Measurements from ENCODE around the gene USPL1. TPM values are rescaled to one million over a fixed set of nuclear protein-coding genes. Genes with fewer than 3 reads are reported as not detected.

USPL1 gene
- total and polyA plus RNA-seq, 2 of the 13 experiments (the other 11 are each of a cell fraction or from before 2014, with no cell fraction given): 13.7 to 15.9 TPM

GRCh38 chr13:30690282-30691188 lies 72.8 kb downstream of the USPL1 start:
- ATAC-seq (peak; percentile 87), DNase-seq (ENCODE audit: low spot score) (no peak), FAIRE-seq (no peak)
- H3K27me3 ChIP-seq (ENCODE audit: control insufficient read depth in 1 of 2, insufficient read depth in 2 of 2, low read length in 2 of 2): no peaks in the 10 kb centered on the region; a peak in 1 of 5 replicates
- no peaks in the 10 kb centered on the region for H4K20me1 ChIP-seq (ENCODE audit: insufficient read depth, low read length)
- ChIA-PET CTCF (ENCODE audit: low intra/inter-chr PET ratio, low total read pairs) (no interaction called here), POLR2A (interaction anchor here (1.3 kb wide), 1 partner anchor 73 kb away, joined by 4 read pairs; the partner anchor contains the start of gene USPL1)
- peak overlapping the region; percentile 94 for H2AFZ ChIP-seq (ENCODE audit: low read length)
- 23% methylated on average over 17 of the region's 21 CpGs for WGBS (ENCODE audit: low lambda C conversion rate)
- BruUV-seq (replicated peaks): no TSS peak
- in situ Hi-C loops (cut with HindIII; ENCODE audit: extremely low pct_ligation_motif_present, low pct_unique_long_range_greater_than_20kb): no loop called here
- no peak overlapping the region for H3K27ac ChIP-seq (ENCODE audit: extremely low read length, insufficient read depth, low read length)
- 0 out of 2 replicates have a peak overlapping the region, but pooled peaks have one; percentile 12 for H3K9ac ChIP-seq (ENCODE audit: insufficient read depth, low read depth, low read length)
- intact Hi-C loops (cut with micrococcal nuclease; ENCODE audit: unreplicated experiment): no loop called here
- H3K79me2 ChIP-seq (ENCODE audit: insufficient read depth, low read length): no peaks in the 10 kb centered on the region
- peak overlapping the region; percentile 52 to 68 (median 58) for H3K4me3 ChIP-seq (replicated peaks in 1 of 3; ENCODE audit: insufficient read depth in 1 of 3, low read depth in 2 of 3, low read length in 3 of 3)
- H3K4me1 ChIP-seq (ENCODE audit: insufficient read depth, low read length): peaks cover 11% of the 10 kb centered on the region; the same call in 1 of the 2 replicates
- no peaks in the 10 kb centered on the region for H3K36me3 ChIP-seq (replicated peaks in 1 of 2; ENCODE audit: control insufficient read depth in 1 of 2, insufficient read depth in 2 of 2, low read length in 2 of 2)
- peak overlapping the region; percentile 86 for H3K4me2 ChIP-seq (ENCODE audit: low read depth, low read length)
- no peaks in the 10 kb centered on the region for H3K9me3 ChIP-seq (ENCODE audit: low read length)
- TF ChIP-seq, protein P1, sequence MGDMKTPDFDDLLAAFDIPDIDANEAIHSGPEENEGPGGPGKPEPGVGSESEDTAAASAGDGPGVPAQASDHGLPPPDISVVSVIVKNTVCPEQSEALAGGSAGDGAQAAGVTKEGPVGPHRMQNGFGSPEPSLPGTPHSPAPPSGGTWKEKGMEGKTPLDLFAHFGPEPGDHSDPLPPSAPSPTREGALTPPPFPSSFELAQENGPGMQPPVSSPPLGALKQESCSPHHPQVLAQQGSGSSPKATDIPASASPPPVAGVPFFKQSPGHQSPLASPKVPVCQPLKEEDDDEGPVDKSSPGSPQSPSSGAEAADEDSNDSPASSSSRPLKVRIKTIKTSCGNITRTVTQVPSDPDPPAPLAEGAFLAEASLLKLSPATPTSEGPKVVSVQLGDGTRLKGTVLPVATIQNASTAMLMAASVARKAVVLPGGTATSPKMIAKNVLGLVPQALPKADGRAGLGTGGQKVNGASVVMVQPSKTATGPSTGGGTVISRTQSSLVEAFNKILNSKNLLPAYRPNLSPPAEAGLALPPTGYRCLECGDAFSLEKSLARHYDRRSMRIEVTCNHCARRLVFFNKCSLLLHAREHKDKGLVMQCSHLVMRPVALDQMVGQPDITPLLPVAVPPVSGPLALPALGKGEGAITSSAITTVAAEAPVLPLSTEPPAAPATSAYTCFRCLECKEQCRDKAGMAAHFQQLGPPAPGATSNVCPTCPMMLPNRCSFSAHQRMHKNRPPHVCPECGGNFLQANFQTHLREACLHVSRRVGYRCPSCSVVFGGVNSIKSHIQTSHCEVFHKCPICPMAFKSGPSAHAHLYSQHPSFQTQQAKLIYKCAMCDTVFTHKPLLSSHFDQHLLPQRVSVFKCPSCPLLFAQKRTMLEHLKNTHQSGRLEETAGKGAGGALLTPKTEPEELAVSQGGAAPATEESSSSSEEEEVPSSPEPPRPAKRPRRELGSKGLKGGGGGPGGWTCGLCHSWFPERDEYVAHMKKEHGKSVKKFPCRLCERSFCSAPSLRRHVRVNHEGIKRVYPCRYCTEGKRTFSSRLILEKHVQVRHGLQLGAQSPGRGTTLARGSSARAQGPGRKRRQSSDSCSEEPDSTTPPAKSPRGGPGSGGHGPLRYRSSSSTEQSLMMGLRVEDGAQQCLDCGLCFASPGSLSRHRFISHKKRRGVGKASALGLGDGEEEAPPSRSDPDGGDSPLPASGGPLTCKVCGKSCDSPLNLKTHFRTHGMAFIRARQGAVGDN (CRISPR knock-in tag; IDR thresholded peaks at IDR 0.05): peak; percentile 18; the same call in 1 of the 2 replicates
- TF ChIP-seq ZNF781 (CRISPR knock-in tag; IDR thresholded peaks at IDR 0.05; ENCODE audit: borderline replicate concordance, not compliant biosample characterization) (no peak), HNRNPK (IDR thresholded peaks at IDR 0.05; ENCODE audit: low read depth, low read length, poor library complexity, severe bottlenecking) (no peak), GABPA (IDR thresholded peaks at IDR 0.05; ENCODE audit: low read depth, low read length) (no peak), GABPA (CRISPR knock-in tag; IDR thresholded peaks at IDR 0.05; ENCODE audit: low read depth) (peak; percentile 16; the same call in 1 of the 2 replicates), ZNF780A (CRISPR knock-in tag; IDR thresholded peaks at IDR 0.05) (no peak), XRCC5 (optimal IDR thresholded peaks at IDR 0.05; ENCODE audit: low read length) (no peak), KDM3A (CRISPR knock-in tag; IDR thresholded peaks at IDR 0.05; ENCODE audit: low read depth) (no peak), KLF11 (CRISPR knock-in tag; IDR thresholded peaks at IDR 0.05) (no peak), RFXAP (CRISPR knock-in tag; IDR thresholded peaks at IDR 0.05; ENCODE audit: borderline replicate concordance) (no peak), SSRP1 (CRISPR knock-in tag; IDR thresholded peaks at IDR 0.05) (no peak), SP4 (CRISPR knock-in tag; IDR thresholded peaks at IDR 0.05) (no peak), ZNF124 (CRISPR knock-in tag; IDR thresholded peaks at IDR 0.05) (no peak), ZNF3 (CRISPR knock-in tag; IDR thresholded peaks at IDR 0.05) (no peak), FOXK1 (CRISPR knock-in tag; IDR thresholded peaks at IDR 0.05; ENCODE audit: borderline replicate concordance, low read depth) (no peak), FOXK2 (IDR thresholded peaks at IDR 0.05) (no peak), ZNF543 (CRISPR knock-in tag; IDR thresholded peaks at IDR 0.05) (no peak), ZNF431 (CRISPR knock-in tag; IDR thresholded peaks at IDR 0.05; ENCODE audit: borderline replicate concordance, low read depth) (0 out of 2 replicates have a peak, but pooled peaks have one; percentile 23)
- TF ChIP-seq, protein P2, sequence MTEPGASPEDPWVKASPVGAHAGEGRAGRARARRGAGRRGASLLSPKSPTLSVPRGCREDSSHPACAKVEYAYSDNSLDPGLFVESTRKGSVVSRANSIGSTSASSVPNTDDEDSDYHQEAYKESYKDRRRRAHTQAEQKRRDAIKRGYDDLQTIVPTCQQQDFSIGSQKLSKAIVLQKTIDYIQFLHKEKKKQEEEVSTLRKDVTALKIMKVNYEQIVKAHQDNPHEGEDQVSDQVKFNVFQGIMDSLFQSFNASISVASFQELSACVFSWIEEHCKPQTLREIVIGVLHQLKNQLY (CRISPR knock-in tag; IDR thresholded peaks at IDR 0.05): no peak
